Gastroesophageal sphincter (tissue), 3 donors: Measurements from ENCODE around the gene LTA.

Experiments
- EP300 ChIP-seq: sonication (generic); formaldehyde crosslinking; IDR thresholded peaks from one replicate; pipeline ENCODE4 v1.6.1; 2017; ENCODE audit warnings: antibody characterized with exemption, mild to moderate bottlenecking
- POLR2A ChIP-seq, 2 donors: fragments of 450-650 bp; IDR thresholded peaks; one replicate each; pipeline ENCODE4 v1.6.1; 2017; ENCODE audit warnings: antibody characterized with exemption in 2 of 2, mild to moderate bottlenecking in 2 of 2, moderate library complexity in 1 of 2
- POLR2AphosphoS5 ChIP-seq: sonication (generic); formaldehyde crosslinking; IDR thresholded peaks from one replicate; pipeline ENCODE4 v1.6.1; 2017; ENCODE audit warnings: antibody characterized with exemption
- TF ChIP-seq, protein P1 (sequence below), 4 experiments: fragments of 200-600 bp in 2 of 4; fragments of 450-650 bp in 2 of 4; sonication (generic) in 1 of 4; IDR thresholded peaks; one replicate each; pipeline ENCODE4 v1.5.1; 2017 to 2019; ENCODE audit warnings: antibody characterized with exemption in 4 of 4, mild to moderate bottlenecking in 2 of 4, moderate library complexity in 2 of 4

DNA sequence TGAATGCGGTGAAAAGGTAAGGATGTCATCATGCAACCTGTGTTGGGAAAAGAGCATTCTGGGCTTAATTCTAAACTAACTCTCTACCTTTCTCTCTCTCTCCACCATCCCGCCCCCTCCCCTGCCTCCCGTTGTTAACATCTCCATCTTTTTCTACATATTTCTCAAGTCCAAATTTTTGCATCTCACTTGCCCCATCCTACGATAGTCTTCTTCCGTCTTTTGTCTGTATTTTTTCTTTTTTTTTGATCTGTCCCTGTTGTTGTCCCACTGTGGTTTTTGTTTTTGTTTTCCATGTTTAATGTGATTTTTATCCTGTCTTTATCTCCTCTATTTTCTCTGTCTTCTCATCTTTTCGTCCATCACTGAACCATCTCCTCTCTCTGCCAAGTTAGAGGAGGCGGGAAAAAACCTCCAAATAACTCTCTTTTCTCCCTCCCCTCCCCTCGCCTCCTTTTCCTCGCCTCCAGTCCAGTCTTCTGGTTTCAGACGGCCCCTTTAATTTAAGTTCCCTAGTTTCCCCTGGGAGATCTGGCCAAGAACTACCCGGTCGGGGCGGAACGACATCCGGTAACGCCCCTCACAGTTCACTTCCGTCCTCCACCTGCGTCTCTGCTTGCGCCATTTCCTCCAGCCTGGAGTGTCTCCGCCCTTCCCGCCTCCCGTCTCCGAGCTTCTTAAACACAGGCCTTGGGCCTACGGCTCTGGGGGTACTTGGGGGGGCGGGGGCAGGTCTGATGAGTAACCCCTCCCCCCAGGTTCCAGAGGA lies 24.9 kb upstream of the LTA start, which contains the start of gene NFKBIL1:
- TF ChIP-seq POLR2A (IDR thresholded peaks at IDR 0.05) (no peak), POLR2AphosphoS5 (peak; percentile 82), EP300 (no peak)
- TF ChIP-seq, protein P1, sequence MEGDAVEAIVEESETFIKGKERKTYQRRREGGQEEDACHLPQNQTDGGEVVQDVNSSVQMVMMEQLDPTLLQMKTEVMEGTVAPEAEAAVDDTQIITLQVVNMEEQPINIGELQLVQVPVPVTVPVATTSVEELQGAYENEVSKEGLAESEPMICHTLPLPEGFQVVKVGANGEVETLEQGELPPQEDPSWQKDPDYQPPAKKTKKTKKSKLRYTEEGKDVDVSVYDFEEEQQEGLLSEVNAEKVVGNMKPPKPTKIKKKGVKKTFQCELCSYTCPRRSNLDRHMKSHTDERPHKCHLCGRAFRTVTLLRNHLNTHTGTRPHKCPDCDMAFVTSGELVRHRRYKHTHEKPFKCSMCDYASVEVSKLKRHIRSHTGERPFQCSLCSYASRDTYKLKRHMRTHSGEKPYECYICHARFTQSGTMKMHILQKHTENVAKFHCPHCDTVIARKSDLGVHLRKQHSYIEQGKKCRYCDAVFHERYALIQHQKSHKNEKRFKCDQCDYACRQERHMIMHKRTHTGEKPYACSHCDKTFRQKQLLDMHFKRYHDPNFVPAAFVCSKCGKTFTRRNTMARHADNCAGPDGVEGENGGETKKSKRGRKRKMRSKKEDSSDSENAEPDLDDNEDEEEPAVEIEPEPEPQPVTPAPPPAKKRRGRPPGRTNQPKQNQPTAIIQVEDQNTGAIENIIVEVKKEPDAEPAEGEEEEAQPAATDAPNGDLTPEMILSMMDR (IDR thresholded peaks at IDR 0.05) = peak in 1 of 4 experiments; percentile 15
